OCI-LY7 (cell line): ENCODE measurements around the gene PAFAH1B1.

Experiments used
- EZH2phosphoT487 ChIP-seq: fragments of 200-600 bp; sonication (generic); IDR thresholded peaks from 2 replicates; pipeline ENCODE4 v1.6.1; 2018; ENCODE audit warnings: low read depth, borderline replicate concordance, mild to moderate bottlenecking, mixed run types, antibody characterized with exemption, low read length, moderate library complexity, mixed read lengths
- TF ChIP-seq, protein P1 (sequence below): fragments of 200-600 bp; sonication (generic); conservative IDR thresholded peaks from 2 replicates; pipeline ENCODE4 v1.5.1; 2014; ENCODE audit warnings: mild to moderate bottlenecking, antibody characterized with exemption, low read length, moderate library complexity, mixed read lengths

GRCh38 chr17:2700030-2700490, 106.6 kb downstream of the PAFAH1B1 start:
- TF ChIP-seq, protein P1, sequence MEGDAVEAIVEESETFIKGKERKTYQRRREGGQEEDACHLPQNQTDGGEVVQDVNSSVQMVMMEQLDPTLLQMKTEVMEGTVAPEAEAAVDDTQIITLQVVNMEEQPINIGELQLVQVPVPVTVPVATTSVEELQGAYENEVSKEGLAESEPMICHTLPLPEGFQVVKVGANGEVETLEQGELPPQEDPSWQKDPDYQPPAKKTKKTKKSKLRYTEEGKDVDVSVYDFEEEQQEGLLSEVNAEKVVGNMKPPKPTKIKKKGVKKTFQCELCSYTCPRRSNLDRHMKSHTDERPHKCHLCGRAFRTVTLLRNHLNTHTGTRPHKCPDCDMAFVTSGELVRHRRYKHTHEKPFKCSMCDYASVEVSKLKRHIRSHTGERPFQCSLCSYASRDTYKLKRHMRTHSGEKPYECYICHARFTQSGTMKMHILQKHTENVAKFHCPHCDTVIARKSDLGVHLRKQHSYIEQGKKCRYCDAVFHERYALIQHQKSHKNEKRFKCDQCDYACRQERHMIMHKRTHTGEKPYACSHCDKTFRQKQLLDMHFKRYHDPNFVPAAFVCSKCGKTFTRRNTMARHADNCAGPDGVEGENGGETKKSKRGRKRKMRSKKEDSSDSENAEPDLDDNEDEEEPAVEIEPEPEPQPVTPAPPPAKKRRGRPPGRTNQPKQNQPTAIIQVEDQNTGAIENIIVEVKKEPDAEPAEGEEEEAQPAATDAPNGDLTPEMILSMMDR: no peak
- no peak for TF ChIP-seq EZH2phosphoT487
